Colon (tissue), 2 donors: ENCODE results near the gene LPP.

Experiments used
- FAIRE-seq: peaks from 2 replicates; lab custom pipeline; 2012; peaks lifted over from hg19 to GRCh38; lab: Jason Lieb, UNC
- donor health status: control.
- donor health status: control.

Gene LPP

GRCh38 chr3:188520466-188520865, 366.5 kb downstream of the LPP start:
- no peak for FAIRE-seq

- no peak for FAIRE-seq
Measured at GRCh38 chr3:188522115-188522514, 368.2 kb downstream of the LPP start.

GRCh38 chr3:188523291-188523690, 369.3 kb downstream of the LPP start:
- no peak for FAIRE-seq

- no peak for FAIRE-seq
Measured at GRCh38 chr3:188524052-188524451, 370.1 kb downstream of the LPP start.

- no peak for FAIRE-seq
Measured at GRCh38 chr3:188526057-188526456, 372.1 kb downstream of the LPP start.

- FAIRE-seq = no peak
Measured at GRCh38 chr3:188527389-188527788, 373.4 kb downstream of the LPP start.

GRCh38 chr3:188528396-188528795, 374.4 kb downstream of the LPP start:
- no peak for FAIRE-seq

GRCh38 chr3:188529228-188529627, 375.3 kb downstream of the LPP start:
- no peak for FAIRE-seq

GRCh38 chr3:188530226-188530625, 376.3 kb downstream of the LPP start:
- no peak for FAIRE-seq

GRCh38 chr3:188531210-188531609, 377.3 kb downstream of the LPP start:
- FAIRE-seq = no peak

- FAIRE-seq = no peak
Measured at GRCh38 chr3:188533172-188533571, 379.2 kb downstream of the LPP start.

GRCh38 chr3:188533612-188534357, 379.8 kb downstream of the LPP start:
- FAIRE-seq = no peak

GRCh38 chr3:188534633-188535032, 380.7 kb downstream of the LPP start:
- FAIRE-seq = no peak

GRCh38 chr3:188537606-188538005, 383.6 kb downstream of the LPP start:
- no peak for FAIRE-seq

GRCh38 chr3:188539037-188539436, 385.1 kb downstream of the LPP start:
- no peak for FAIRE-seq

GRCh38 chr3:188539631-188540194, 385.8 kb downstream of the LPP start:
- no peak for FAIRE-seq

- no peak for FAIRE-seq
Measured at GRCh38 chr3:188542196-188542595, 388.2 kb downstream of the LPP start.

- no peak for FAIRE-seq
Measured at GRCh38 chr3:188544012-188544411, 390.1 kb downstream of the LPP start.

GRCh38 chr3:188546835-188547670, 393.1 kb downstream of the LPP start:
- FAIRE-seq = no peak

GRCh38 chr3:188553569-188553968, 399.6 kb downstream of the LPP start:
- FAIRE-seq = no peak

GRCh38 chr3:188554404-188554803, 400.4 kb downstream of the LPP start:
- FAIRE-seq = no peak

GRCh38 chr3:188557235-188557634, 403.3 kb downstream of the LPP start:
- FAIRE-seq = no peak
